GM12873 (cell line): ENCODE results near the gene CDX2.

ENCODE experiments used
- TF ChIP-seq, protein P1 (sequence below): IDR thresholded peaks from 2 replicates; pipeline ENCODE4 v1.5.1; 2012; ENCODE audit warnings: low read depth, mild to moderate bottlenecking, moderate library complexity, low read length, control low read depth; ENCODE audit not compliant: insufficient read depth; ENCODE audit errors: missing control alignments

CDX2 gene

DNA sequence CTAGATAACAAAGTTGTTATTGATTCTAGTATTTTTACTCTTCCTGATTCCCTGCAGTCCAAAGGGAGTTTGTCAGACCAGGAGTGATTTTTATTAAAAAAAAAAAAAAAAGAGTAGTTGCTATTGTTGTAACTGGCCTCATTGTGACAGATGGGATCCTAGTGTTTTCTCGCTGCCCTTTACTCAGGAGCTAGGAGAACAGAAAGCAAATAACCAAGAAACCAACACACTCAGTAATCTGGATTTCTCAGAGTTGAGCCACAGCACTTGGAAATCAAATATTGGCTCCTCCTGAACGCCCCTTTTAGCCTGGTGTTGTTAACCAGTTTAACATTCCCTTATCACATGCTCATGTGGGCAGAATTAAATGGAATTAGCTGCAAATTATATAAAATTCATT lies 57.6 kb downstream of the CDX2 start:
- TF ChIP-seq, protein P1, sequence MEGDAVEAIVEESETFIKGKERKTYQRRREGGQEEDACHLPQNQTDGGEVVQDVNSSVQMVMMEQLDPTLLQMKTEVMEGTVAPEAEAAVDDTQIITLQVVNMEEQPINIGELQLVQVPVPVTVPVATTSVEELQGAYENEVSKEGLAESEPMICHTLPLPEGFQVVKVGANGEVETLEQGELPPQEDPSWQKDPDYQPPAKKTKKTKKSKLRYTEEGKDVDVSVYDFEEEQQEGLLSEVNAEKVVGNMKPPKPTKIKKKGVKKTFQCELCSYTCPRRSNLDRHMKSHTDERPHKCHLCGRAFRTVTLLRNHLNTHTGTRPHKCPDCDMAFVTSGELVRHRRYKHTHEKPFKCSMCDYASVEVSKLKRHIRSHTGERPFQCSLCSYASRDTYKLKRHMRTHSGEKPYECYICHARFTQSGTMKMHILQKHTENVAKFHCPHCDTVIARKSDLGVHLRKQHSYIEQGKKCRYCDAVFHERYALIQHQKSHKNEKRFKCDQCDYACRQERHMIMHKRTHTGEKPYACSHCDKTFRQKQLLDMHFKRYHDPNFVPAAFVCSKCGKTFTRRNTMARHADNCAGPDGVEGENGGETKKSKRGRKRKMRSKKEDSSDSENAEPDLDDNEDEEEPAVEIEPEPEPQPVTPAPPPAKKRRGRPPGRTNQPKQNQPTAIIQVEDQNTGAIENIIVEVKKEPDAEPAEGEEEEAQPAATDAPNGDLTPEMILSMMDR: no peak
